Measurements from ENCODE around the gene PARD3. TPM values are rescaled to one million over a fixed set of nuclear protein-coding genes. Genes with fewer than 3 reads are reported as not detected.

Gene PARD3
- total RNA-seq, 1 experiment from 2014 or later, result 51.8 TPM

DNA sequence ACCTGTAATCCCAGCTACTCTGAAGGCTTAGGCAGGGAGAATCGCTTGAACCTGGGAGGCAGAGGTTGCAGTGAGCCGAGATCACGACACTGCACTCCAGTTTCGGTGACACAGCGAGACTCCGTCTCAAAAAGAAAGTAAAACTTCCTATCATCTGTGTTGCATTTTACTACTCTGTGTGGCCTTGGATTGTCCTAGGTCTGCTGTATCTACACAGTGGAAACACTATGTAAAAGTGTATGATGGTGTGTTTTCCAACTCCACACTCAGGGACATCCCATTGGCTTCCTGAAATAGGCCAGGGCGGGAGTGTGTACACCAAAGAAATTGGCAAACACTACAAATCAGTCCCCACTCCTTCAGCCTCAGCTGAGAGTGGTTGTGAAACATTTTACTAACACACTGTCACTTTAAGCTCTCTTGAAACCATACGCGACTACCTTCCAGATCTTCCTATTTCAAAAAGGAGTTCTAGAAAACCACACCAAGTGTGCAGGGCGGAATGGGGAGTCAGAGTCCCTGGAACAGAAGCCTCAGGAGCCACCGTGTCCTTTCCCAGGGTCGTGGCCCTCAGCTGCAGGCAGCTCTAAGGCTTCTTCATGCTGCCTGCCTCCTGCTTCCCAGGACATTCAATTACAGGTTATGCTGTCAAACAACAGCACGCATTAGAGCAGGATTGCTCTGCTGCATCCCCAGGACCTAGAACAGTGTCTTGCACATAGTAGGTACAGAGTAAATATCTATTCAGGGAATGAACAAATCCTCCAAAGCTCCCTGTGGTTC, 275.4 kb downstream of the PARD3 start:
- Mint-ChIP-seq H3K9me3 (peaks cover 4% of the 10 kb centered on the region; the same call in 1 of the 2 replicates), H3K27ac (peak overlapping the region; percentile 51), H3K4me1 (peaks cover 26% of the 10 kb centered on the region), H3K4me3 (no peak overlapping the region), H3K27me3 (ENCODE audit: low read depth) (no peaks in the 10 kb centered on the region), H3K36me3 (no peaks in the 10 kb centered on the region)
- TF ChIP-seq NFE2L1 (CRISPR knock-in tag; IDR thresholded peaks at IDR 0.05) (no peak), SOX15 (CRISPR knock-in tag; IDR thresholded peaks at IDR 0.05) (no peak), CBFB (CRISPR knock-in tag; IDR thresholded peaks at IDR 0.05; ENCODE audit: low read depth) (no peak), ZNF425 (CRISPR knock-in tag; conservative IDR thresholded peaks at IDR 0.05) (no peak), SMAD4 (CRISPR knock-in tag; IDR thresholded peaks at IDR 0.05) (no peak), AR (CRISPR knock-in tag; IDR thresholded peaks at IDR 0.05) (no peak), IRF1 (CRISPR knock-in tag; IDR thresholded peaks at IDR 0.05) (no peak), SMAD3 (CRISPR knock-in tag; IDR thresholded peaks at IDR 0.05; ENCODE audit: borderline replicate concordance) (no peak)
- TF ChIP-seq, protein P1, sequence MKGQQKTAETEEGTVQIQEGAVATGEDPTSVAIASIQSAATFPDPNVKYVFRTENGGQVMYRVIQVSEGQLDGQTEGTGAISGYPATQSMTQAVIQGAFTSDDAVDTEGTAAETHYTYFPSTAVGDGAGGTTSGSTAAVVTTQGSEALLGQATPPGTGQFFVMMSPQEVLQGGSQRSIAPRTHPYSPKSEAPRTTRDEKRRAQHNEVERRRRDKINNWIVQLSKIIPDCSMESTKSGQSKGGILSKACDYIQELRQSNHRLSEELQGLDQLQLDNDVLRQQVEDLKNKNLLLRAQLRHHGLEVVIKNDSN (CRISPR knock-in tag; IDR thresholded peaks at IDR 0.05), result no peak
- TF ChIP-seq, protein P2, sequence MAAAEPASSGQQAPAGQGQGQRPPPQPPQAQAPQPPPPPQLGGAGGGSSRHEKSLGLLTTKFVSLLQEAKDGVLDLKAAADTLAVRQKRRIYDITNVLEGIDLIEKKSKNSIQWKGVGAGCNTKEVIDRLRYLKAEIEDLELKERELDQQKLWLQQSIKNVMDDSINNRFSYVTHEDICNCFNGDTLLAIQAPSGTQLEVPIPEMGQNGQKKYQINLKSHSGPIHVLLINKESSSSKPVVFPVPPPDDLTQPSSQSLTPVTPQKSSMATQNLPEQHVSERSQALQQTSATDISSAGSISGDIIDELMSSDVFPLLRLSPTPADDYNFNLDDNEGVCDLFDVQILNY (CRISPR knock-in tag; IDR thresholded peaks at IDR 0.05), result no peak
- TF ChIP-seq, protein P3, sequence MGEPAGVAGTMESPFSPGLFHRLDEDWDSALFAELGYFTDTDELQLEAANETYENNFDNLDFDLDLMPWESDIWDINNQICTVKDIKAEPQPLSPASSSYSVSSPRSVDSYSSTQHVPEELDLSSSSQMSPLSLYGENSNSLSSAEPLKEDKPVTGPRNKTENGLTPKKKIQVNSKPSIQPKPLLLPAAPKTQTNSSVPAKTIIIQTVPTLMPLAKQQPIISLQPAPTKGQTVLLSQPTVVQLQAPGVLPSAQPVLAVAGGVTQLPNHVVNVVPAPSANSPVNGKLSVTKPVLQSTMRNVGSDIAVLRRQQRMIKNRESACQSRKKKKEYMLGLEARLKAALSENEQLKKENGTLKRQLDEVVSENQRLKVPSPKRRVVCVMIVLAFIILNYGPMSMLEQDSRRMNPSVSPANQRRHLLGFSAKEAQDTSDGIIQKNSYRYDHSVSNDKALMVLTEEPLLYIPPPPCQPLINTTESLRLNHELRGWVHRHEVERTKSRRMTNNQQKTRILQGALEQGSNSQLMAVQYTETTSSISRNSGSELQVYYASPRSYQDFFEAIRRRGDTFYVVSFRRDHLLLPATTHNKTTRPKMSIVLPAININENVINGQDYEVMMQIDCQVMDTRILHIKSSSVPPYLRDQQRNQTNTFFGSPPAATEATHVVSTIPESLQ (CRISPR knock-in tag; IDR thresholded peaks at IDR 0.05), result no peak
- DNase-seq (ENCODE audit: low spot score) (no peak), ATAC-seq (no peak)
- POLR2A ChIA-PET, result no interaction called here
- CTCF ChIA-PET, result no interaction called here

DNA sequence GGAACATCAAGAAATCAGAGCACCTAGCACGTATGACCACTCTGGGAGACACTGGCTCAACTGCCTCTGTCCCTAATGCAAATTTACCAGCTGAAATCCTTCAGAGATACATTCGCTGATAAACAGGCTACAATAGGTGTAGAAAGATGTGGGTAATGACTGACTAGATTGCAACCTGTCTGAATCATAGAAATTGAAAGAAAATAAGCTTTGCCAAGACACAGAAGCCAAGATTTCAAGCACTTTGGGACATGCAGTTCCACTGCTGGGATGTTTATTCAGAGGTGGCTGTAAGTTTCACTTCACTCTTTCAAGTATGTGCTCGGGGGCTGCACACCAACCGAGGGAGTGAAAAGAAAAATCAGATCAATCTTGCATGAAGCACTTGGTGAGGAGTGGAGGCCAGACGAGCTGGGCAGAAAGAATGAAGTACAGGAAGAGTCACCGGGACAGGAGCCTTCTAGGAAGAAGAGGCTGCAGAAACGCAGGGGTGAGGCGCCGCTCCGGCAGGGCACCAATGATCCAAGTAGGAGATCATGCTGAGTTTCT, 276.7 kb downstream of the PARD3 start:
- Mint-ChIP-seq H3K4me1 (peaks cover 20% of the 10 kb centered on the region), H3K4me3 (no peak overlapping the region), H3K36me3 (no peaks in the 10 kb centered on the region), H3K27ac (peak overlapping the region; percentile 66), H3K27me3 (ENCODE audit: low read depth) (no peaks in the 10 kb centered on the region), H3K9me3 (peaks cover 4% of the 10 kb centered on the region; the same call in 1 of the 2 replicates)
- ATAC-seq, result peak; percentile 46
- no peak for TF ChIP-seq ERG (CRISPR knock-in tag; IDR thresholded peaks at IDR 0.05)
- no peak for TF ChIP-seq ZSCAN18 (CRISPR knock-in tag; IDR thresholded peaks at IDR 0.05)
- TF ChIP-seq RELA (CRISPR knock-in tag; IDR thresholded peaks at IDR 0.05; ENCODE audit: borderline replicate concordance), result no peak
- no peak for TF ChIP-seq NFE2L1 (CRISPR knock-in tag; IDR thresholded peaks at IDR 0.05)
- no peak for TF ChIP-seq ZNF423 (CRISPR knock-in tag; IDR thresholded peaks at IDR 0.05)
- TF ChIP-seq, protein P4, sequence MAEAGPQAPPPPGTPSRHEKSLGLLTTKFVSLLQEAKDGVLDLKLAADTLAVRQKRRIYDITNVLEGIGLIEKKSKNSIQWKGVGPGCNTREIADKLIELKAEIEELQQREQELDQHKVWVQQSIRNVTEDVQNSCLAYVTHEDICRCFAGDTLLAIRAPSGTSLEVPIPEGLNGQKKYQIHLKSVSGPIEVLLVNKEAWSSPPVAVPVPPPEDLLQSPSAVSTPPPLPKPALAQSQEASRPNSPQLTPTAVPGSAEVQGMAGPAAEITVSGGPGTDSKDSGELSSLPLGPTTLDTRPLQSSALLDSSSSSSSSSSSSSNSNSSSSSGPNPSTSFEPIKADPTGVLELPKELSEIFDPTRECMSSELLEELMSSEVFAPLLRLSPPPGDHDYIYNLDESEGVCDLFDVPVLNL (CRISPR knock-in tag; IDR thresholded peaks at IDR 0.05; ENCODE audit: borderline replicate concordance, low read depth), result no peak
- ChIA-PET POLR2A (no interaction called here), CTCF (no interaction called here)
- DNase-seq (ENCODE audit: low spot score), result peak; percentile 18
